HepG2 (cell line): ENCODE data around the gene ZDHHC7. TPM values are rescaled to one million over a fixed set of nuclear protein-coding genes. Genes with fewer than 3 reads are reported as not detected.

Source experiments
- CAMTA2 ChIP-seq: sonication (generic); formaldehyde crosslinking; IDR thresholded peaks from 2 replicates; pipeline ENCODE4 v1.4.0; 2020; ENCODE audit warnings: mild to moderate bottlenecking, missing genetic modification reagents, borderline replicate concordance
- DNMT3B ChIP-seq: conservative IDR thresholded peaks from 2 replicates; pipeline ENCODE4 v1.6.1; 2016; ENCODE audit warnings: missing biosample characterization, control low read depth
- EED ChIP-seq: sonication (generic); formaldehyde crosslinking; IDR thresholded peaks from 2 replicates; pipeline ENCODE4 v1.5.0; 2020; ENCODE audit warnings: mild to moderate bottlenecking, missing genetic modification reagents
- FOXA1 ChIP-seq, 2 experiments: fragments of 450-650 bp in 1 of 2; sonication (generic) in 1 of 2; formaldehyde crosslinking in 1 of 2; IDR thresholded peaks; 2 replicates each; pipeline versions ENCODE4 v1.4.0 to v1.6.1; 2016 to 2020; ENCODE audit warnings: missing genetic modification reagents in 1 of 2
- HNF4A ChIP-seq: sonication (generic); formaldehyde crosslinking; IDR thresholded peaks from 2 replicates; pipeline ENCODE4 v1.4.0; 2020; ENCODE audit warnings: missing genetic modification reagents
- KDM6A ChIP-seq: IDR thresholded peaks from 2 replicates; pipeline ENCODE4 v1.6.1; 2016; ENCODE audit warnings: low read depth
- REXO4 ChIP-seq: sonication (generic); formaldehyde crosslinking; IDR thresholded peaks from 2 replicates; pipeline ENCODE4 v1.8.0; 2022; ENCODE audit warnings: missing genetic modification reagents, mild to moderate bottlenecking, borderline replicate concordance
- ZFX ChIP-seq: sonication (generic); formaldehyde crosslinking; IDR thresholded peaks from 2 replicates; pipeline ENCODE4 v1.4.0; 2020; ENCODE audit warnings: mild to moderate bottlenecking, low read depth, missing genetic modification reagents, moderate library complexity
- ZNF138 ChIP-seq: sonication (generic); formaldehyde crosslinking; IDR thresholded peaks from 2 replicates; pipeline ENCODE4 v1.5.0; 2020; ENCODE audit warnings: mild to moderate bottlenecking, low read depth, missing genetic modification reagents
- ZNF260 ChIP-seq: sonication (generic); formaldehyde crosslinking; IDR thresholded peaks from 2 replicates; pipeline ENCODE4 v1.4.0; 2020; ENCODE audit warnings: missing genetic modification reagents, low read depth, mild to moderate bottlenecking, borderline replicate concordance
- ZNF296 ChIP-seq: sonication (generic); formaldehyde crosslinking; conservative IDR thresholded peaks from 2 replicates; pipeline ENCODE4 v1.5.0; 2020; ENCODE audit warnings: mild to moderate bottlenecking, missing genetic modification reagents
- ZNF335 ChIP-seq: sonication (generic); formaldehyde crosslinking; IDR thresholded peaks from 2 replicates; pipeline ENCODE4 v1.4.0; 2020; ENCODE audit warnings: missing genetic modification reagents
- ZNF501 ChIP-seq: sonication (generic); formaldehyde crosslinking; IDR thresholded peaks from 2 replicates; pipeline ENCODE4 v1.5.1; 2020; ENCODE audit warnings: mild to moderate bottlenecking, moderate library complexity, missing genetic modification reagents
- ZNF563 ChIP-seq: sonication (generic); formaldehyde crosslinking; IDR thresholded peaks from 2 replicates; pipeline ENCODE4 v1.8.0; 2022; ENCODE audit warnings: mild to moderate bottlenecking, moderate library complexity, missing genetic modification reagents
- ZNF615 ChIP-seq: sonication (generic); formaldehyde crosslinking; IDR thresholded peaks from 2 replicates; pipeline ENCODE4 v1.5.0; 2020; ENCODE audit warnings: mild to moderate bottlenecking, missing genetic modification reagents, borderline replicate concordance
- ZNF792 ChIP-seq: IDR thresholded peaks from 2 replicates; pipeline ENCODE4 v1.6.1; 2016
- ZSCAN12 ChIP-seq: sonication (generic); formaldehyde crosslinking; IDR thresholded peaks from 2 replicates; pipeline ENCODE4 v1.9.0; 2021; ENCODE audit warnings: mild to moderate bottlenecking, missing genetic modification reagents
- polyA plus RNA-seq, 8 experiments: library from polyadenylated mRNA; depleted of rRNA in 3 of 8; stranded (reverse) in 7 of 8; unstranded in 1 of 8; fragments of >200 nt; fragmentation: Illumina TruSeq in 4 of 8; extraction: Trizol in 4 of 8; gene quantifications; 2 replicates each; pipeline versions ENCODE4 v1.2.1 to v1.2.3, GENCODE V29; 2011 to 2016; ENCODE audit warnings: low read depth in 4 of 8, missing spikeins in 1 of 8, mixed read lengths in 1 of 8; ENCODE audit not compliant: insufficient read depth in 1 of 8
- total RNA-seq, 5 experiments: library from RNA; depleted of rRNA; stranded (reverse); fragments of >200 nt; fragmentation: Illumina TruSeq; extraction: Trizol; gene quantifications; 2 replicates each; pipeline ENCODE4 v1.2.3, GENCODE V29; 2016; ENCODE audit warnings: low read depth in 1 of 5
- TF ChIP-seq, protein P1 (sequence below): sonication (generic); formaldehyde crosslinking; IDR thresholded peaks from 2 replicates; pipeline ENCODE4 v1.5.0; 2020; ENCODE audit warnings: mild to moderate bottlenecking, missing genetic modification reagents, moderate library complexity
- TF ChIP-seq, protein P2 (sequence below): sonication (generic); formaldehyde crosslinking; IDR thresholded peaks from 2 replicates; pipeline ENCODE4 v1.4.0; 2020; ENCODE audit warnings: mild to moderate bottlenecking, missing genetic modification reagents
- TF ChIP-seq, protein P3 (sequence below), 2 experiments: fragments of 450-650 bp in 1 of 2; sonication (generic) in 1 of 2; formaldehyde crosslinking in 1 of 2; IDR thresholded peaks; 2 replicates each; pipeline versions ENCODE4 v1.6.1 to v1.8.0; 2016 to 2022; ENCODE audit warnings: antibody characterized with exemption in 1 of 2, mild to moderate bottlenecking in 1 of 2, missing genetic modification reagents in 1 of 2

The ZDHHC7 gene
- total and polyA plus RNA-seq, 2 of the 13 experiments (the other 11 are each of a cell fraction or from before 2014, with no cell fraction given), result 46.8 to 67.6 TPM

DNA sequence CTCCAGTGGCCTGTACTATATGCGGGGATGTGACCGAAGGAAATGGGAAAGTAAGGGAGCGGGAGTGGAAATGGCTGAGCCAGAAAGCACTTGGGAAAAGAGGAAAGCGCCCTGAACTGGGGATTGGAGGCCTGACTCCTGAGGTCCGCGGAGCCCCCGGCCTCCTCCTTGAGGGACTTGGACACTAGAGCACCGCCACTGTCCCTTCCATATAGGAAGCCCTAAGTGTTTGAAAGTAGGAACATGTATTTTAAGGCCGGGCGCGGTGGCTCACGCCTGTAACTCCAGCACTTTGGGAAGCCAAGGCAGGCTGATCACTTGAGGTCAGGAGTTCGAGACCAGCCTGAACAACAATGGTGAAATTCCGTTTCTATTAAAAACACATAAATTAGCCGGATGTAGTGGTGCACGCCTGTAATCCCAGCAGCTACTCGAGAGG lies 530 bp upstream of the ZDHHC7 start (continued):
- TF ChIP-seq ZNF335 (CRISPR knock-in tag) (no peak; the same call in 1 of the 2 replicates), ZNF296 (no peak), CAMTA2 (CRISPR knock-in tag) (0 out of 2 replicates have a peak, but pooled peaks have one; percentile 41), EED (peak; percentile 16), REXO4 (CRISPR knock-in tag) (no peak), ZFX (CRISPR knock-in tag) (peak; percentile 9; the same call in 1 of the 2 replicates), ZNF563 (CRISPR knock-in tag) (no peak), ZNF138 (CRISPR knock-in tag) (0 out of 2 replicates have a peak, but pooled peaks have one; percentile 39), FOXA1 (IDR thresholded peaks at IDR 0.05) (no peak), FOXA1 (CRISPR knock-in tag; IDR thresholded peaks at IDR 0.05) (no peak), ZNF615 (no peak), KDM6A (CRISPR knock-in tag) (no peak), DNMT3B (CRISPR knock-in tag) (no peak), ZNF260 (CRISPR knock-in tag) (no peak), ZNF792 (CRISPR knock-in tag) (no peak), ZNF501 (peak; percentile 84), HNF4A (CRISPR knock-in tag) (no peak; the same call in 1 of the 2 replicates), ZSCAN12 (CRISPR knock-in tag) (no peak)
- TF ChIP-seq, protein P1, sequence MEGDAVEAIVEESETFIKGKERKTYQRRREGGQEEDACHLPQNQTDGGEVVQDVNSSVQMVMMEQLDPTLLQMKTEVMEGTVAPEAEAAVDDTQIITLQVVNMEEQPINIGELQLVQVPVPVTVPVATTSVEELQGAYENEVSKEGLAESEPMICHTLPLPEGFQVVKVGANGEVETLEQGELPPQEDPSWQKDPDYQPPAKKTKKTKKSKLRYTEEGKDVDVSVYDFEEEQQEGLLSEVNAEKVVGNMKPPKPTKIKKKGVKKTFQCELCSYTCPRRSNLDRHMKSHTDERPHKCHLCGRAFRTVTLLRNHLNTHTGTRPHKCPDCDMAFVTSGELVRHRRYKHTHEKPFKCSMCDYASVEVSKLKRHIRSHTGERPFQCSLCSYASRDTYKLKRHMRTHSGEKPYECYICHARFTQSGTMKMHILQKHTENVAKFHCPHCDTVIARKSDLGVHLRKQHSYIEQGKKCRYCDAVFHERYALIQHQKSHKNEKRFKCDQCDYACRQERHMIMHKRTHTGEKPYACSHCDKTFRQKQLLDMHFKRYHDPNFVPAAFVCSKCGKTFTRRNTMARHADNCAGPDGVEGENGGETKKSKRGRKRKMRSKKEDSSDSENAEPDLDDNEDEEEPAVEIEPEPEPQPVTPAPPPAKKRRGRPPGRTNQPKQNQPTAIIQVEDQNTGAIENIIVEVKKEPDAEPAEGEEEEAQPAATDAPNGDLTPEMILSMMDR (CRISPR knock-in tag), result no peak
- TF ChIP-seq, protein P2, sequence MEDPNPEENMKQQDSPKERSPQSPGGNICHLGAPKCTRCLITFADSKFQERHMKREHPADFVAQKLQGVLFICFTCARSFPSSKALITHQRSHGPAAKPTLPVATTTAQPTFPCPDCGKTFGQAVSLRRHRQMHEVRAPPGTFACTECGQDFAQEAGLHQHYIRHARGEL (CRISPR knock-in tag), result 0 out of 2 replicates have a peak, but pooled peaks have one; percentile 5
- TF ChIP-seq, protein P3, sequence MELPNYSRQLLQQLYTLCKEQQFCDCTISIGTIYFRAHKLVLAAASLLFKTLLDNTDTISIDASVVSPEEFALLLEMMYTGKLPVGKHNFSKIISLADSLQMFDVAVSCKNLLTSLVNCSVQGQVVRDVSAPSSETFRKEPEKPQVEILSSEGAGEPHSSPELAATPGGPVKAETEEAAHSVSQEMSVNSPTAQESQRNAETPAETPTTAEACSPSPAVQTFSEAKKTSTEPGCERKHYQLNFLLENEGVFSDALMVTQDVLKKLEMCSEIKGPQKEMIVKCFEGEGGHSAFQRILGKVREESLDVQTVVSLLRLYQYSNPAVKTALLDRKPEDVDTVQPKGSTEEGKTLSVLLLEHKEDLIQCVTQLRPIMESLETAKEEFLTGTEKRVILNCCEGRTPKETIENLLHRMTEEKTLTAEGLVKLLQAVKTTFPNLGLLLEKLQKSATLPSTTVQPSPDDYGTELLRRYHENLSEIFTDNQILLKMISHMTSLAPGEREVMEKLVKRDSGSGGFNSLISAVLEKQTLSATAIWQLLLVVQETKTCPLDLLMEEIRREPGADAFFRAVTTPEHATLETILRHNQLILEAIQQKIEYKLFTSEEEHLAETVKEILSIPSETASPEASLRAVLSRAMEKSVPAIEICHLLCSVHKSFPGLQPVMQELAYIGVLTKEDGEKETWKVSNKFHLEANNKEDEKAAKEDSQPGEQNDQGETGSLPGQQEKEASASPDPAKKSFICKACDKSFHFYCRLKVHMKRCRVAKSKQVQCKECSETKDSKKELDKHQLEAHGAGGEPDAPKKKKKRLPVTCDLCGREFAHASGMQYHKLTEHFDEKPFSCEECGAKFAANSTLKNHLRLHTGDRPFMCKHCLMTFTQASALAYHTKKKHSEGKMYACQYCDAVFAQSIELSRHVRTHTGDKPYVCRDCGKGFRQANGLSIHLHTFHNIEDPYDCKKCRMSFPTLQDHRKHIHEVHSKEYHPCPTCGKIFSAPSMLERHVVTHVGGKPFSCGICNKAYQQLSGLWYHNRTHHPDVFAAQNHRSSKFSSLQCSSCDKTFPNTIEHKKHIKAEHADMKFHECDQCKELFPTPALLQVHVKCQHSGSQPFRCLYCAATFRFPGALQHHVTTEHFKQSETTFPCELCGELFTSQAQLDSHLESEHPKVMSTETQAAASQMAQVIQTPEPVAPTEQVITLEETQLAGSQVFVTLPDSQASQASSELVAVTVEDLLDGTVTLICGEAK (IDR thresholded peaks at IDR 0.05), result no peak
- TF ChIP-seq, protein P3 (CRISPR knock-in tag; IDR thresholded peaks at IDR 0.05), result peak; percentile 79; the same call in 1 of the 2 replicates
